CD14-positive monocyte (primary cell): ENCODE results near the gene SAMD4B. TPM values are rescaled to one million over a fixed set of nuclear protein-coding genes. Genes with fewer than 3 reads are reported as not detected.

Source experiments
- DNase-seq, 3 donors: peaks; one replicate each; pipeline ENCODE4 v3.0.0-alpha.2; 2011 to 2022
- H2AFZ ChIP-seq: 2 replicates; pipeline ENCODE4 v1.6.0; 2012; ENCODE audit warnings: mild to moderate bottlenecking, low read depth, low read length, inconsistent platforms; ENCODE audit not compliant: insufficient read depth, poor library complexity, severe bottlenecking
- H3K27ac ChIP-seq, 2 donors: 1 replicate in 1 of 2; 2 replicates in 1 of 2; pipeline ENCODE4 v1.5.1; 2012 to 2013; ENCODE audit warnings: low read length in 2 of 2, control low read depth in 1 of 2, inconsistent platforms in 1 of 2, low read depth in 1 of 2, mild to moderate bottlenecking in 1 of 2
- H3K27me3 ChIP-seq, 2 donors: one replicate each; pipeline versions ENCODE4 v1.6.0 to v1.6.1; 2011 to 2013; ENCODE audit warnings: low read length in 2 of 2; ENCODE audit not compliant: control insufficient read depth in 2 of 2, insufficient read depth in 2 of 2
- H3K36me3 ChIP-seq, 2 donors: replicated peaks in 1 of 2; 1 replicate in 1 of 2; 2 replicates in 1 of 2; pipeline versions ENCODE4 v1.5.1 to v1.6.1; 2012 to 2013; ENCODE audit warnings: low read length in 2 of 2, control low read depth in 1 of 2, inconsistent platforms in 1 of 2, mild to moderate bottlenecking in 1 of 2; ENCODE audit not compliant: insufficient read depth in 2 of 2, control insufficient read depth in 1 of 2
- H3K4me1 ChIP-seq, 2 donors: 1 replicate in 1 of 2; 2 replicates in 1 of 2; pipeline versions ENCODE4 v1.5.1 to v1.6.1; 2012 to 2013; ENCODE audit warnings: low read length in 2 of 2, control low read depth in 1 of 2, inconsistent platforms in 1 of 2, mild to moderate bottlenecking in 1 of 2, moderate library complexity in 1 of 2; ENCODE audit not compliant: insufficient read depth in 2 of 2, control insufficient read depth in 1 of 2
- H3K4me2 ChIP-seq: replicated peaks from 2 replicates; pipeline ENCODE3; 2012; ENCODE audit warnings: low read length, moderate library complexity, mild to moderate bottlenecking; ENCODE audit not compliant: poor library complexity, severe bottlenecking; ENCODE audit errors: extremely low read depth
- H3K4me3 ChIP-seq, 3 experiments: fragments of 200-600 bp in 1 of 3; sonication (generic) in 1 of 3; replicated peaks in 1 of 3; 1 replicate in 2 of 3; 2 replicates in 1 of 3; pipeline ENCODE4 v1.5.1; 2011 to 2013; ENCODE audit warnings: low read length in 3 of 3, mild to moderate bottlenecking in 3 of 3, control low read depth in 2 of 3, low read depth in 2 of 3, inconsistent platforms in 1 of 3, moderate library complexity in 1 of 3
- H3K79me2 ChIP-seq: 2 replicates; pipeline ENCODE4 v1.6.0; 2012; ENCODE audit warnings: mild to moderate bottlenecking, control low read depth, inconsistent platforms, low read length, moderate library complexity; ENCODE audit not compliant: insufficient read depth
- H3K9ac ChIP-seq: 2 replicates; pipeline ENCODE4 v1.6.0; 2017; ENCODE audit warnings: low read length, mild to moderate bottlenecking; ENCODE audit not compliant: insufficient read depth, poor library complexity, severe bottlenecking
- H3K9me3 ChIP-seq, 2 donors: replicated peaks in 1 of 2; 1 replicate in 1 of 2; 2 replicates in 1 of 2; pipeline versions ENCODE4 v1.5.1 to v1.6.1; 2012 to 2013; ENCODE audit warnings: low read length in 2 of 2, control low read depth in 1 of 2; ENCODE audit not compliant: control insufficient read depth in 1 of 2, insufficient read depth in 1 of 2
- H4K20me1 ChIP-seq: 2 replicates; pipeline ENCODE4 v1.6.0; 2012; ENCODE audit warnings: mild to moderate bottlenecking, low read length, control low read depth, moderate library complexity; ENCODE audit not compliant: insufficient read depth
- H3K27ac Mint-ChIP-seq, 7 donors: one replicate each; pipeline ENCODE4 v1.8.0; 2020; ENCODE audit warnings: mild to moderate bottlenecking in 7 of 7, mixed read lengths in 7 of 7, moderate library complexity in 6 of 7, inconsistent platforms in 2 of 7
- H3K27me3 Mint-ChIP-seq, 3 donors: one replicate each; pipeline ENCODE4 v1.8.0; 2021 to 2022; ENCODE audit warnings: low read depth in 3 of 3, mild to moderate bottlenecking in 3 of 3, mixed read lengths in 3 of 3, moderate library complexity in 3 of 3, inconsistent platforms in 1 of 3
- H3K36me3 Mint-ChIP-seq, 2 donors: one replicate each; pipeline ENCODE4 v1.8.0; 2020; ENCODE audit warnings: mixed read lengths in 2 of 2, inconsistent platforms in 1 of 2, mild to moderate bottlenecking in 1 of 2
- H3K4me1 Mint-ChIP-seq: one replicate; pipeline ENCODE4 v1.8.0; 2020; ENCODE audit warnings: mild to moderate bottlenecking, mixed read lengths
- H3K4me3 Mint-ChIP-seq, 2 donors: one replicate each; pipeline ENCODE4 v1.8.0; 2020; ENCODE audit warnings: mild to moderate bottlenecking in 2 of 2, mixed read lengths in 2 of 2, moderate library complexity in 1 of 2
- H3K9me3 Mint-ChIP-seq, 7 donors: one replicate each; pipeline ENCODE4 v1.8.0; 2020 to 2022; ENCODE audit warnings: mixed read lengths in 7 of 7, mild to moderate bottlenecking in 6 of 7, moderate library complexity in 6 of 7, inconsistent platforms in 2 of 7
- CTCF ChIP-seq: fragments of 200-600 bp; IDR thresholded peaks from one replicate; pipeline ENCODE4 v1.8.0; 2022; ENCODE audit warnings: antibody characterized with exemption, mild to moderate bottlenecking
- WGBS: methylation state at CpG from one replicate; pipeline ENCODE4 v1.1.5; 2013; ENCODE audit warnings: missing lambda C conversion rate; ENCODE audit not compliant: insufficient coverage; 5-methylcytosine and 5-hydroxymethylcytosine counted together
- intact Hi-C, 2 donors: fragments of 100-400 bp; cut with micrococcal nuclease; formaldehyde crosslinking; loops; one replicate each; pipeline versions ENCODE4 v1.15.0 to v1.15.1; 2023
- polyA plus RNA-seq, 3 donors: library from polyadenylated mRNA; depleted of rRNA in 1 of 3; unstranded in 2 of 3; stranded (reverse) in 1 of 3; fragments of 300-500 nt in 2 of 3; fragments of >200 nt in 1 of 3; fragmentation: Illumina TruSeq in 2 of 3; gene quantifications; 1 replicate in 2 of 3; 2 replicates in 1 of 3; pipeline ENCODE4 v1.2.3, GENCODE V29; 2012 to 2021

The SAMD4B gene
- polyA plus RNA-seq, 3 donors, result 4.5 to 56.6 (median 5.6) TPM

- peaks cover 0 to 9% (median 5%) of the 10 kb centered on the region in 7 donors for H3K9me3 Mint-ChIP-seq
- Histone ChIP-seq H3K27ac (peak overlapping the region; percentile 98 to 99), H3K79me2 (peaks cover 86% of the 10 kb centered on the region), H3K4me2 (peak overlapping the region; percentile 75), H3K4me1 (peaks cover 77 to 80% of the 10 kb centered on the region in 2 donors), H3K36me3 (peaks cover 9% of the 10 kb centered on the region in 2 donors), H3K4me3 (peak overlapping the region; percentile 48 to 96 (median 61)), H2AFZ (no peak overlapping the region), H3K9me3 (no peaks in the 10 kb centered on the region), H4K20me1 (peaks cover 15% of the 10 kb centered on the region), H3K9ac (peak overlapping the region; percentile 100), H3K27me3 (no peaks in the 10 kb centered on the region)
- peak overlapping the region; percentile 98 to 100 (median 100) for H3K27ac Mint-ChIP-seq
- under 1% methylated on average over 46 of the region's 59 CpGs for WGBS
- H3K27me3 Mint-ChIP-seq, result peaks cover 0 to 3% (median 2%) of the 10 kb centered on the region in 3 donors
- peaks cover 61% of the 10 kb centered on the region for H3K4me1 Mint-ChIP-seq
- DNase-seq, result peak; percentile 89 to 97 (median 93)
- intact Hi-C loops, result loop anchor here in 1 of 2 donors (1.0 to 5.0 kb wide), 2 partner anchors 8 to 720 kb away; no protein-coding TSS in a partner anchor
- H3K36me3 Mint-ChIP-seq, result peaks cover 20 to 29% of the 10 kb centered on the region in 2 donors
- no peak for TF ChIP-seq CTCF
- H3K4me3 Mint-ChIP-seq, result peak overlapping the region; percentile 90 to 92
Measured at GRCh38 chr19:39402346-39403300, 60.4 kb downstream of the SAMD4B start.
